ENCODE data around the gene DIDO1. TPM values are rescaled to one million over a fixed set of nuclear protein-coding genes. Genes with fewer than 3 reads are reported as not detected.

The DIDO1 gene
- total and polyA plus RNA-seq, 2 of the 13 experiments (the other 11 are each of a cell fraction or from before 2014, with no cell fraction given): 75.0 to 75.1 TPM

DNA sequence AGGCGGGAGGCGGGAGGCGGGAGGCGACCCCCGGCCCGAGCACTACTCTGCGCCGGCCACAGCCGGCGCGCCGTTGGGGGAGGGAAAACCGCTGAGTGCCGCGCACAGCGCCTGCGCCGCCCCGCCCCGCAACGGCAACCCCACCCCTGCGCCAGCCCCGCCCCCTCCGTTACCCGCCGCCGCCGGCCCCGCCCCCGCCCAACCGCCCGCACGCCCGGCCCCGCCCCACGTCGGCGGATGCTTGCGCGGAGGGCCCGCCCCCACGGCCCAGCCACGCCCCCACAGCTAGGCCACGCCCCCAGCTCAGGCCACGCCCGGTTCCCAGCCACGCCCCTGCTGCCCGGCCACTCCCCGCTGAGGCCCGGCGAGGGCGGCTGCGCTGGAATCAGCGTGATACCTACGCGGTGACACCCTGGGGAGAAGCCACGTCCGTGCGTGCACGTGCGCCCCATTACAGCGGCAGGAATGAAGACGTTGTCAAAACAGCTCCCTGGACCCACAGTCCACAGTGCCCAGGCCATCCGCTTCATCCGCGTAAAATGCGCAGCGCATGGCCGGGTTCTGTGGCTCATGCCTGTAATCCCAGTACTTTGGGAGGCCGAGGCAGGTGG is 64.5 kb downstream of the DIDO1 start, which contains the start of gene TCFL5 (continued):
- TF ChIP-seq, protein P1, sequence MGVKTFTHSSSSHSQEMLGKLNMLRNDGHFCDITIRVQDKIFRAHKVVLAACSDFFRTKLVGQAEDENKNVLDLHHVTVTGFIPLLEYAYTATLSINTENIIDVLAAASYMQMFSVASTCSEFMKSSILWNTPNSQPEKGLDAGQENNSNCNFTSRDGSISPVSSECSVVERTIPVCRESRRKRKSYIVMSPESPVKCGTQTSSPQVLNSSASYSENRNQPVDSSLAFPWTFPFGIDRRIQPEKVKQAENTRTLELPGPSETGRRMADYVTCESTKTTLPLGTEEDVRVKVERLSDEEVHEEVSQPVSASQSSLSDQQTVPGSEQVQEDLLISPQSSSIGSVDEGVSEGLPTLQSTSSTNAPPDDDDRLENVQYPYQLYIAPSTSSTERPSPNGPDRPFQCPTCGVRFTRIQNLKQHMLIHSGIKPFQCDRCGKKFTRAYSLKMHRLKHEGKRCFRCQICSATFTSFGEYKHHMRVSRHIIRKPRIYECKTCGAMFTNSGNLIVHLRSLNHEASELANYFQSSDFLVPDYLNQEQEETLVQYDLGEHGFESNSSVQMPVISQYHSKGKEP (CRISPR knock-in tag; IDR thresholded peaks at IDR 0.05): peak; percentile 70; the same call in 1 of the 2 replicates
- TF ChIP-seq, protein P2, sequence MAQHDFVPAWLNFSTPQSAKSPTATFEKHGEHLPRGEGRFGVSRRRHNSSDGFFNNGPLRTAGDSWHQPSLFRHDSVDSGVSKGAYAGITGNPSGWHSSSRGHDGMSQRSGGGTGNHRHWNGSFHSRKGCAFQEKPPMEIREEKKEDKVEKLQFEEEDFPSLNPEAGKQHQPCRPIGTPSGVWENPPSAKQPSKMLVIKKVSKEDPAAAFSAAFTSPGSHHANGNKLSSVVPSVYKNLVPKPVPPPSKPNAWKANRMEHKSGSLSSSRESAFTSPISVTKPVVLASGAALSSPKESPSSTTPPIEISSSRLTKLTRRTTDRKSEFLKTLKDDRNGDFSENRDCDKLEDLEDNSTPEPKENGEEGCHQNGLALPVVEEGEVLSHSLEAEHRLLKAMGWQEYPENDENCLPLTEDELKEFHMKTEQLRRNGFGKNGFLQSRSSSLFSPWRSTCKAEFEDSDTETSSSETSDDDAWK (CRISPR knock-in tag; IDR thresholded peaks at IDR 0.05): no peak
- TF ChIP-seq ZNF543 (CRISPR knock-in tag; IDR thresholded peaks at IDR 0.05): peak; percentile 87
- TF ChIP-seq, protein P3, sequence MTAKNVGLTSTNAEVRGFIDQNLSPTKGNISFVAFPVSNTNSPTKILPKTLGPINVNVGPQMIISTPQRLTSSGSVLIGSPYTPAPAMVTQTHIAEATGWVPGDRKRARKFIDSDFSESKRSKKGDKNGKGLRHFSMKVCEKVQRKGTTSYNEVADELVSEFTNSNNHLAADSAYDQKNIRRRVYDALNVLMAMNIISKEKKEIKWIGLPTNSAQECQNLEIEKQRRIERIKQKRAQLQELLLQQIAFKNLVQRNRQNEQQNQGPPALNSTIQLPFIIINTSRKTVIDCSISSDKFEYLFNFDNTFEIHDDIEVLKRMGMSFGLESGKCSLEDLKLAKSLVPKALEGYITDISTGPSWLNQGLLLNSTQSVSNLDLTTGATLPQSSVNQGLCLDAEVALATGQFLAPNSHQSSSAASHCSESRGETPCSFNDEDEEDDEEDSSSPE (CRISPR knock-in tag; IDR thresholded peaks at IDR 0.05): peak; percentile 94
- TF ChIP-seq YY1 (IDR thresholded peaks at IDR 0.05; ENCODE audit: insufficient read depth, insufficient replicate concordance, low read depth, low read length): peak; percentile 51
- TF ChIP-seq ZFP90 (CRISPR knock-in tag; IDR thresholded peaks at IDR 0.05; ENCODE audit: borderline replicate concordance): peak; percentile 97
- TF ChIP-seq SIN3A (IDR thresholded peaks at IDR 0.05; ENCODE audit: borderline replicate concordance, low read depth, low read length): 0 out of 2 replicates have a peak, but pooled peaks have one; percentile 13
- TF ChIP-seq MEIS2 (CRISPR knock-in tag; IDR thresholded peaks at IDR 0.05): peak; percentile 94
- TF ChIP-seq TCF12 (IDR thresholded peaks at IDR 0.05): no peak
- peak; percentile 79; the same call in 1 of the 2 replicates for TF ChIP-seq TCF12 (CRISPR knock-in tag; IDR thresholded peaks at IDR 0.05)
- peak; percentile 100 for TF ChIP-seq BHLHE40 (IDR thresholded peaks at IDR 0.05; ENCODE audit: low read length)
- no peak for TF ChIP-seq ZNF569 (CRISPR knock-in tag; IDR thresholded peaks at IDR 0.05; ENCODE audit: borderline replicate concordance)
- TF ChIP-seq ZNF761 (CRISPR knock-in tag; conservative IDR thresholded peaks at IDR 0.05): peak; percentile 77; the same call in 1 of the 2 replicates
- peak; percentile 79; the same call in 1 of the 2 replicates for TF ChIP-seq ZNF747 (CRISPR knock-in tag; IDR thresholded peaks at IDR 0.05; ENCODE audit: borderline replicate concordance)
- TF ChIP-seq, protein P4, sequence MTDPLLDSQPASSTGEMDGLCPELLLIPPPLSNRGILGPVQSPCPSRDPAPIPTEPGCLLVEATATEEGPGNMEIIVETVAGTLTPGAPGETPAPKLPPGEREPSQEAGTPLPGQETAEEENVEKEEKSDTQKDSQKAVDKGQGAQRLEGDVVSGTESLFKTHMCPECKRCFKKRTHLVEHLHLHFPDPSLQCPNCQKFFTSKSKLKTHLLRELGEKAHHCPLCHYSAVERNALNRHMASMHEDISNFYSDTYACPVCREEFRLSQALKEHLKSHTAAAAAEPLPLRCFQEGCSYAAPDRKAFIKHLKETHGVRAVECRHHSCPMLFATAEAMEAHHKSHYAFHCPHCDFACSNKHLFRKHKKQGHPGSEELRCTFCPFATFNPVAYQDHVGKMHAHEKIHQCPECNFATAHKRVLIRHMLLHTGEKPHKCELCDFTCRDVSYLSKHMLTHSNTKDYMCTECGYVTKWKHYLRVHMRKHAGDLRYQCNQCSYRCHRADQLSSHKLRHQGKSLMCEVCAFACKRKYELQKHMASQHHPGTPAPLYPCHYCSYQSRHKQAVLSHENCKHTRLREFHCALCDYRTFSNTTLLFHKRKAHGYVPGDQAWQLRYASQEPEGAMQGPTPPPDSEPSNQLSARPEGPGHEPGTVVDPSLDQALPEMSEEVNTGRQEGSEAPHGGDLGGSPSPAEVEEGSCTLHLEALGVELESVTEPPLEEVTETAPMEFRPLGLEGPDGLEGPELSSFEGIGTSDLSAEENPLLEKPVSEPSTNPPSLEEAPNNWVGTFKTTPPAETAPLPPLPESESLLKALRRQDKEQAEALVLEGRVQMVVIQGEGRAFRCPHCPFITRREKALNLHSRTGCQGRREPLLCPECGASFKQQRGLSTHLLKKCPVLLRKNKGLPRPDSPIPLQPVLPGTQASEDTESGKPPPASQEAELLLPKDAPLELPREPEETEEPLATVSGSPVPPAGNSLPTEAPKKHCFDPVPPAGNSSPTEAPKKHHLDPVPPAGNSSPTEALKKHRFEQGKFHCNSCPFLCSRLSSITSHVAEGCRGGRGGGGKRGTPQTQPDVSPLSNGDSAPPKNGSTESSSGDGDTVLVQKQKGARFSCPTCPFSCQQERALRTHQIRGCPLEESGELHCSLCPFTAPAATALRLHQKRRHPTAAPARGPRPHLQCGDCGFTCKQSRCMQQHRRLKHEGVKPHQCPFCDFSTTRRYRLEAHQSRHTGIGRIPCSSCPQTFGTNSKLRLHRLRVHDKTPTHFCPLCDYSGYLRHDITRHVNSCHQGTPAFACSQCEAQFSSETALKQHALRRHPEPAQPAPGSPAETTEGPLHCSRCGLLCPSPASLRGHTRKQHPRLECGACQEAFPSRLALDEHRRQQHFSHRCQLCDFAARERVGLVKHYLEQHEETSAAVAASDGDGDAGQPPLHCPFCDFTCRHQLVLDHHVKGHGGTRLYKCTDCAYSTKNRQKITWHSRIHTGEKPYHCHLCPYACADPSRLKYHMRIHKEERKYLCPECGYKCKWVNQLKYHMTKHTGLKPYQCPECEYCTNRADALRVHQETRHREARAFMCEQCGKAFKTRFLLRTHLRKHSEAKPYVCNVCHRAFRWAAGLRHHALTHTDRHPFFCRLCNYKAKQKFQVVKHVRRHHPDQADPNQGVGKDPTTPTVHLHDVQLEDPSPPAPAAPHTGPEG (CRISPR knock-in tag; IDR thresholded peaks at IDR 0.05): peak; percentile 93; the same call in 1 of the 2 replicates
- peak; percentile 96 for TF ChIP-seq MYC (CRISPR knock-in tag; IDR thresholded peaks at IDR 0.05; ENCODE audit: borderline replicate concordance)
- TF ChIP-seq ZNF430 (CRISPR knock-in tag; IDR thresholded peaks at IDR 0.05): no peak; the same call in 1 of the 2 replicates
- peak; percentile 83; the same call in 1 of the 2 replicates for TF ChIP-seq YEATS2 (CRISPR knock-in tag; IDR thresholded peaks at IDR 0.05; ENCODE audit: borderline replicate concordance)
- TF ChIP-seq KAT8 (CRISPR knock-in tag; IDR thresholded peaks at IDR 0.05): peak; percentile 82
- no peak for TF ChIP-seq ZNF10 (CRISPR knock-in tag; IDR thresholded peaks at IDR 0.05; ENCODE audit: borderline replicate concordance, low read depth)

Data from HepG2 (cell line).